H1 (cell line): ENCODE results near the gene R3HDM4. TPM values are rescaled to one million over a fixed set of nuclear protein-coding genes. Genes with fewer than 3 reads are reported as not detected.

Source experiments
- CTCF ChIA-PET: fragments of 300-600 bp; sonication (Branson Sonifier 250); formaldehyde crosslinking; loops from one replicate; lab custom pipeline; 2021; ENCODE audit not compliant: partially characterized antibody; lab: Charles Lee
- POLR2A ChIA-PET: fragments of 300-600 bp; sonication (Branson Sonifier 250); formaldehyde crosslinking; loops from one replicate; lab custom pipeline; 2021; ENCODE audit warnings: inconsistent platforms; ENCODE audit not compliant: partially characterized antibody; lab: Charles Lee
- DNase-seq, 2 experiments: peaks; one replicate each; pipeline versions ENCODE4 v3.0.0 to v3.0.0-alpha.2; 2010 to 2022; ENCODE audit warnings: low spot score in 2 of 2, low read depth in 1 of 2, mixed read lengths in 1 of 2
- FAIRE-seq: peaks from 2 replicates; lab custom pipeline; 2011; peaks lifted over from hg19 to GRCh38; lab: Jason Lieb, UNC
- H2AFZ ChIP-seq: 2 replicates; pipeline ENCODE4 v1.8.1; 2012; ENCODE audit warnings: low read length, inconsistent platforms
- H2AK5ac ChIP-seq: 2 replicates; pipeline ENCODE4 v1.6.1; 2013; ENCODE audit warnings: low read depth, low read length
- H2BK120ac ChIP-seq: replicated peaks from 2 replicates; pipeline ENCODE3; 2013; ENCODE audit warnings: low read depth, low read length, inconsistent platforms
- H2BK12ac ChIP-seq: 2 replicates; pipeline ENCODE4 v1.6.1; 2013; ENCODE audit warnings: low read depth, low read length
- H2BK15ac ChIP-seq: 2 replicates; pipeline ENCODE4 v1.6.1; 2013; ENCODE audit warnings: low read length
- H2BK20ac ChIP-seq: 2 replicates; pipeline ENCODE4 v1.6.1; 2013; ENCODE audit warnings: low read length
- H2BK5ac ChIP-seq: 2 replicates; pipeline ENCODE4 v1.6.1; 2013; ENCODE audit warnings: low read depth, low read length
- H3K14ac ChIP-seq: 2 replicates; pipeline ENCODE4 v1.6.1; 2013; ENCODE audit warnings: inconsistent platforms; ENCODE audit not compliant: insufficient read length
- H3K18ac ChIP-seq: 2 replicates; pipeline ENCODE4 v1.6.1; 2013; ENCODE audit warnings: low read length; ENCODE audit errors: extremely low read depth
- H3K23ac ChIP-seq: 2 replicates; pipeline ENCODE4 v1.6.1; 2013; ENCODE audit warnings: inconsistent platforms; ENCODE audit not compliant: insufficient read length
- H3K23me2 ChIP-seq: 2 replicates; pipeline ENCODE4 v1.6.1; 2013; ENCODE audit warnings: low read depth, low read length
- H3K27ac ChIP-seq: 2 replicates; pipeline ENCODE4 v1.6.1; 2011; ENCODE audit warnings: low read depth, low read length, inconsistent platforms
- H3K27me3 ChIP-seq, 4 experiments: replicated peaks in 1 of 4; 1 replicate in 1 of 4; 2 replicates in 3 of 4; pipeline versions ENCODE4 v1.6.1 to v1.8.1; 2011 to 2013; ENCODE audit warnings: low read length in 3 of 4, mild to moderate bottlenecking in 3 of 4, inconsistent platforms in 2 of 4, mixed read lengths in 2 of 4, moderate library complexity in 1 of 4; ENCODE audit not compliant: control insufficient read depth in 3 of 4, insufficient read depth in 3 of 4; ENCODE audit errors: extremely low read depth in 1 of 4
- H3K36me3 ChIP-seq, 4 experiments: 2 replicates each; pipeline versions ENCODE4 v1.6.1 to v1.8.1; 2011 to 2013; ENCODE audit warnings: mild to moderate bottlenecking in 4 of 4, low read length in 3 of 4, moderate library complexity in 2 of 4, control low read depth in 1 of 4, inconsistent platforms in 1 of 4; ENCODE audit not compliant: insufficient read depth in 4 of 4, control insufficient read depth in 2 of 4
- H3K4ac ChIP-seq: replicated peaks from 2 replicates; pipeline ENCODE3; 2013; ENCODE audit warnings: low read length, low read depth, mixed read lengths, inconsistent platforms; ENCODE audit not compliant: insufficient read length
- H3K4me1 ChIP-seq, 4 experiments: replicated peaks in 1 of 4; 1 replicate in 1 of 4; 2 replicates in 3 of 4; pipeline versions ENCODE4 v1.6.1 to v1.8.1; 2011 to 2013; ENCODE audit warnings: low read length in 3 of 4, inconsistent platforms in 2 of 4, mixed read lengths in 1 of 4; ENCODE audit not compliant: insufficient read depth in 4 of 4, control insufficient read depth in 3 of 4
- H3K4me2 ChIP-seq, 2 experiments: 2 replicates each; pipeline versions ENCODE4 v1.6.1 to v1.8.1; 2011 to 2013; ENCODE audit warnings: low read depth in 2 of 2, low read length in 2 of 2, control low read depth in 1 of 2, inconsistent platforms in 1 of 2, mild to moderate bottlenecking in 1 of 2; ENCODE audit not compliant: insufficient read depth in 1 of 2
- H3K4me3 ChIP-seq, 4 experiments: fragments of 200-600, 300-600 bp in 1 of 4; sonication (generic), shearing (Covaris generic), sonication (Bioruptor Twin) in 1 of 4; 2 replicates each; pipeline versions ENCODE4 v1.5.1 to v1.8.1; 2011 to 2016; ENCODE audit warnings: low read length in 4 of 4, low read depth in 3 of 4, control low read depth in 2 of 4, inconsistent platforms in 2 of 4, mild to moderate bottlenecking in 2 of 4, mixed read lengths in 1 of 4, moderate library complexity in 1 of 4; ENCODE audit not compliant: insufficient read depth in 2 of 4; ENCODE audit errors: extremely low read depth in 1 of 4
- H3K56ac ChIP-seq: replicated peaks from 2 replicates; pipeline ENCODE3; 2013; ENCODE audit warnings: low read depth, mild to moderate bottlenecking, mixed read lengths, low read length, inconsistent platforms; ENCODE audit not compliant: insufficient read length
- H3K79me1 ChIP-seq: 2 replicates; pipeline ENCODE4 v1.6.1; 2013; ENCODE audit warnings: low read depth, low read length, control low read depth
- H3K79me2 ChIP-seq, 2 experiments: 2 replicates each; pipeline versions ENCODE4 v1.6.1 to v1.8.1; 2012 to 2013; ENCODE audit warnings: low read length in 2 of 2, mild to moderate bottlenecking in 2 of 2, inconsistent platforms in 1 of 2; ENCODE audit not compliant: insufficient read depth in 2 of 2, control insufficient read depth in 1 of 2
- H3K9ac ChIP-seq, 4 experiments: replicated peaks in 1 of 4; 1 replicate in 1 of 4; 2 replicates in 3 of 4; pipeline versions ENCODE4 v1.6.1 to v1.8.1; 2011 to 2013; ENCODE audit warnings: low read depth in 3 of 4, low read length in 3 of 4, control low read depth in 2 of 4, mild to moderate bottlenecking in 2 of 4, moderate library complexity in 2 of 4, inconsistent platforms in 1 of 4; ENCODE audit errors: extremely low read depth in 1 of 4
- H3K9me3 ChIP-seq, 2 experiments: 2 replicates each; pipeline versions ENCODE4 v1.6.1 to v1.8.1; 2012 to 2013; ENCODE audit warnings: mild to moderate bottlenecking in 2 of 2, moderate library complexity in 2 of 2, control low read depth in 1 of 2, inconsistent platforms in 1 of 2, low read depth in 1 of 2, low read length in 1 of 2, mixed read lengths in 1 of 2; ENCODE audit not compliant: insufficient read depth in 2 of 2
- H4K20me1 ChIP-seq, 2 experiments: replicated peaks in 1 of 2; 2 replicates each; pipeline versions ENCODE3 to v1.8.1; 2011 to 2013; ENCODE audit warnings: inconsistent platforms in 2 of 2, low read length in 2 of 2, mild to moderate bottlenecking in 1 of 2; ENCODE audit not compliant: insufficient read depth in 2 of 2, control insufficient read depth in 1 of 2
- H4K5ac ChIP-seq: 2 replicates; pipeline ENCODE4 v1.6.1; 2013; ENCODE audit warnings: low read length, low read depth, mixed read lengths, inconsistent platforms; ENCODE audit not compliant: insufficient read length
- H4K8ac ChIP-seq: 2 replicates; pipeline ENCODE4 v1.8.0; 2013; ENCODE audit warnings: mild to moderate bottlenecking, moderate library complexity, low read length, inconsistent platforms; ENCODE audit not compliant: insufficient read depth; ENCODE audit errors: extremely low read depth
- H4K91ac ChIP-seq: replicated peaks from 2 replicates; pipeline ENCODE3; 2013; ENCODE audit warnings: low read length, mixed read lengths, inconsistent platforms; ENCODE audit not compliant: insufficient read length
- ASH2L ChIP-seq: fragments of 200-600, 300-600 bp; sonication (generic); IDR thresholded peaks from one replicate; pipeline ENCODE4 v1.7.1; 2017; ENCODE audit warnings: low read length
- CBX5 ChIP-seq: fragments of 300-800, 300-1000 bp; sonication (generic); IDR thresholded peaks from 2 replicates; pipeline ENCODE4 v1.7.1; 2016; ENCODE audit warnings: antibody characterized with exemption, low read length, low read depth
- CTBP2 ChIP-seq: IDR thresholded peaks from 2 replicates; pipeline ENCODE4 v1.7.0; 2011; ENCODE audit warnings: borderline replicate concordance, mild to moderate bottlenecking, moderate library complexity, mixed read lengths, low read length; ENCODE audit not compliant: insufficient read depth, insufficient read length
- KDM4A ChIP-seq: IDR thresholded peaks from one replicate; pipeline ENCODE4 v1.7.1; 2012; ENCODE audit warnings: low read depth, mild to moderate bottlenecking, moderate library complexity, low read length, inconsistent platforms; ENCODE audit not compliant: severe bottlenecking
- NRF1 ChIP-seq: IDR thresholded peaks from 2 replicates; pipeline ENCODE4 v1.6.1; 2011; ENCODE audit warnings: mild to moderate bottlenecking, low read depth, low read length, improper control_type of control experiment
- RAD21 ChIP-seq, 2 experiments: IDR thresholded peaks in 1 of 2; conservative IDR thresholded peaks in 1 of 2; 2 replicates each; pipeline ENCODE4 v1.6.1; 2011; ENCODE audit warnings: low read depth in 2 of 2, low read length in 2 of 2, improper control_type of control experiment in 1 of 2, inconsistent platforms in 1 of 2, mild to moderate bottlenecking in 1 of 2, moderate library complexity in 1 of 2
- RNF2 ChIP-seq: fragments of 200-900, 300-1000 bp; sonication (generic); IDR thresholded peaks from 2 replicates; pipeline ENCODE4 v1.7.1; 2016; ENCODE audit warnings: borderline replicate concordance, low read depth, mild to moderate bottlenecking, antibody characterized with exemption, low read length; ENCODE audit not compliant: poor library complexity, severe bottlenecking; ENCODE audit errors: missing control alignments
- SIRT6 ChIP-seq: IDR thresholded peaks from one replicate; pipeline ENCODE4 v1.7.1; 2012; ENCODE audit warnings: low read length, inconsistent platforms
- SP1 ChIP-seq: IDR thresholded peaks from 2 replicates; pipeline ENCODE4 v1.6.1; 2011; ENCODE audit warnings: low read depth, low read length
- SRF ChIP-seq: IDR thresholded peaks from 2 replicates; pipeline ENCODE4 v1.6.1; 2011; ENCODE audit warnings: mild to moderate bottlenecking, low read depth, low read length, moderate library complexity
- TCF12 ChIP-seq: IDR thresholded peaks from 2 replicates; pipeline ENCODE4 v1.6.1; 2011; ENCODE audit warnings: low read depth, mild to moderate bottlenecking, low read length
- WGBS, 2 experiments: shearing (Covaris generic) in 1 of 2; methylation state at CpG; one replicate each; pipeline versions ENCODE4 v1.1.6 to v1.1.7; 2013 to 2015; ENCODE audit warnings: low lambda C conversion rate in 2 of 2, mixed read lengths in 2 of 2, inconsistent platforms in 1 of 2, low coverage in 1 of 2, missing lambda C conversion rate in 1 of 2; ENCODE audit not compliant: insufficient replicate concordance in 2 of 2, insufficient coverage in 1 of 2, insufficient read length in 1 of 2; ENCODE audit errors: extremely low coverage in 1 of 2, missing lambda C conversion rate in 1 of 2; 5-methylcytosine and 5-hydroxymethylcytosine counted together
- polyA plus RNA-seq, 7 experiments: library from polyadenylated mRNA; depleted of rRNA in 3 of 7; stranded (reverse) in 5 of 7; unstranded in 2 of 7; fragments of >200 nt in 5 of 7; fragments of 200-250 nt in 2 of 7; gene quantifications; 1 replicate in 5 of 7; 2 replicates in 1 of 7; 4 replicates in 1 of 7; pipeline versions ENCODE4 v1.2.1 to v1.2.3, GENCODE V29; 2011 to 2013; ENCODE audit warnings: missing spikeins in 2 of 7, mixed read lengths in 2 of 7
- total RNA-seq: library from RNA; stranded (reverse); fragmentation: NEBNext Ultra II Directional; extraction: Animal tissue kit (Norgen Biotek cat#: 25700); gene quantifications from 2 replicates; pipeline ENCODE4 v1.2.1, GENCODE V29; 2021

The R3HDM4 gene
- total and polyA plus RNA-seq, 2 of the 8 experiments (the other 6 are each of a cell fraction or from before 2014, with no cell fraction given) = 76.8 to 102 TPM

GRCh38 chr19:937259-937694 lies 24.3 kb upstream of the R3HDM4 start:
- TF ChIP-seq CTBP2 (no peak), KDM4A (no peak), SIRT6 (no peak), NRF1 (no peak), RAD21 (IDR thresholded peaks at IDR 0.05 in 1 of 2, conservative IDR thresholded peaks at IDR 0.05 in 1 of 2; ENCODE audit: low read depth in 2 of 2, low read length in 2 of 2) (no peak), SP1 (no peak), CBX5 (no peak), ASH2L (no peak), SRF (no peak), RNF2 (no peak), TCF12 (no peak)
- Histone ChIP-seq H2AFZ (no peak overlapping the region), H3K14ac (no peak overlapping the region), H4K20me1 (peaks cover 7 to 33% of the 10 kb centered on the region in 2 experiments), H4K8ac (no peak overlapping the region), H4K5ac (no peak overlapping the region), H2BK12ac (no peak overlapping the region), H3K23ac (no peak overlapping the region), H3K79me2 (peaks cover 5 to 76% of the 10 kb centered on the region in 2 experiments), H3K18ac (no peak overlapping the region), H2BK120ac (no peak overlapping the region), H3K36me3 (peaks cover 3 to 10% (median 6%) of the 10 kb centered on the region in 4 experiments; a peak in 6 of 8 replicates), H3K27ac (no peak overlapping the region), H2BK5ac (no peak overlapping the region), H3K4me1 (peaks cover 0 to 15% (median 4%) of the 10 kb centered on the region in 4 experiments; a peak in 4 of 7 replicates), H3K4me3 (no peak overlapping the region), H3K9ac (no peak overlapping the region), H3K79me1 (peaks cover 14% of the 10 kb centered on the region), H3K4ac (no peak overlapping the region), H3K4me2 (no peak overlapping the region), H2BK20ac (no peak overlapping the region), H2BK15ac (no peak overlapping the region), H3K9me3 (no peaks in the 10 kb centered on the region), H3K56ac (no peak overlapping the region), H4K91ac (no peak overlapping the region), H3K27me3 (no peaks in the 10 kb centered on the region), H2AK5ac (no peak overlapping the region), H3K23me2 (no peaks in the 10 kb centered on the region)
- DNase-seq (no peak), FAIRE-seq (no peak)
- CTCF ChIA-PET = interaction anchor here (1.1 to 2.5 kb wide), 4 partner anchors 14 to 82 kb away, joined by 3 to 15 read pairs (median 9); no protein-coding TSS in a partner anchor
- POLR2A ChIA-PET = interaction anchor here (1.3 to 1.6 kb wide), 2 partner anchors 25 to 59 kb away, joined by 3 read pairs; no protein-coding TSS in a partner anchor
- WGBS, 2 experiments = 95% methylated on average over 16 of the region's 16 CpGs; no CpG with 5 or more reads in 1 of the 2 experiments
